Stimulated activated naive CD8-positive, alpha-beta T cell treated with anti-CD3 and anti-CD28 coated beads, Interleukin-15, Interleukin-2, amounts not matched to agents 100 U/mL and 50 U/mL, for 24 hours (primary cell): Measurements from ENCODE around the gene MORN1.
"Not testable (repeated sequence)": the region's sequence is repeated elsewhere in the genome, so short reads cannot be mapped to it uniquely, and the experiment has no call there.

Experiments used
- ATAC-seq: fragments of 150-1000 bp; cut with Tn5 transposase; one replicate; pipeline ENCODE4 v1.10.0; 2021
- DNase-seq: peaks from one replicate; pipeline ENCODE4 v3.0.0; 2021

MORN1 gene

DNA sequence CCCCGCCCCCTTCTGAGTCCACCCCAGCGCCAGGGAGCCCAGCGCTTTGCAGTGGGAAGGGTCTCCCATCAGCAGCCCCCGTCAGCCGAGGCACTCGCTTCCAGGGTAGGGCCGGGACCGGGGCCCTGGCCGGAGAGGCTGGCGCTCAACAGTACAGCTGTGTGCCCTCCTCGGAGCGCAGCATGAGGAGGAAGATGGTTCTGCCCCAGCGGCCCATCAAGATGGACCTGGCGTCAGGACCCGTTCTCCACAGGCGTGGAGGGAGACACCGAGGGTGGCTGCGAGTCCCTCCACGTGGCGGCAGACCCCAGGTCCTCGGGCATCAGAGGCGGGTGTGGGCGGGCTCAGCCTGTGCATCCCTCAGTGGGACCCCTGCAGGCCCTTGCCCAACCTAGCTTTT, 54.3 kb downstream of the MORN1 start:
- no peak for DNase-seq
- ATAC-seq, result no peak

DNA sequence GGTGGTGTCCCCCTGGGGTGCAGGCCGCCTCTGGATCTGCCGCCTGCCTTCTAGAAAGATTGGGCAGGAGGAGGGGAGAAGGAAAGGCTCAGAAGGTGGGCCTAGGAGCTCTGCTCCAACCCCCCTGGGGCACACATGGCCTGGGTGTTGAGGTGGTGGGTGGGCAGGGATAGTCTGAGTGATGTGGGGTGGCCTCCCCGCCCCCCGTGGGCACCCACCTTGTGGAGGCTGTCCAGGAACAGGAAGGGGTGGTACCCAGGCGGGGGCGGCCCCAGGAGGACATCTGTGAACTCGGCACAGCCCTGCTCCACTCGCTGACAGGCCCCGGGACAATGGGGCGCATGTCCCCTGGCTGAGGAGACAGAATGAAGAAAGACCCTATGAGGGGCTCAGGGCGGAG, 54.9 kb downstream of the MORN1 start:
- ATAC-seq, result peak; percentile 6

DNA sequence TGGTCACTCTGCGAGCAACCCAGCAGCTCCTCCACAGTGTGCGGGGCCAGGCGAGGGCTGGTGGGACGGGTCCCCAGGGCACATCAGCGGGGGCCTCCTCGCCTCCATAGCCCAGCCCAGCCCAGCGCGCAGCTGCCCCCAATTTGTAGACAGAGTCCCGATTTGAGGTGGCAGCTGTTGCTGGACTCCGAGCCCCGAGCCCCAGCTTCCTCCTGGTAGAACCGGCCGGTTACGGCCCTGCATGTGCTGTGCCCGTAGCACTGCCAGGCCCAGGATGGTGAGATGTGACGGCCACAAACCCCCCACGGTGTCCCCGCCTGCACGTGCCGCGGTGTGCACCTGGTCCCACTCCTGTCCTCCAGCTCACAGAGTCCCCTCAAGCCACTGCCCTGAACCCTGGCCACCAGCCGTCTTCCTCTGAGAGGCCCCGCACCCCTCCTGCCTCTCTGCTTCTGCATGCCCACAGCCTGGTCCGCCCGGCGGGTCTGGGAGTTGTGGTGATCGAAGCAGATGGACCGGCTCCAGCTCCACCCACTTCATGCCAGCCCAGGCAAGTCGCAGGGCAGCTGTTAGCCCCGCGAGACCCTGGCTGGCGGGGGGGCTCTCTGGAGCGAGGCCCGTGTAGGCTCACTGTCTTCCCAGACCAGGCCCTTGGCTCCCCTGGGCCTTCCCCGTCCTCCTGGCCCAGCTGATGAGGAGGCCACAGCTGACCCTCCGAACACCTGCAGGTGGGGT, 55.5 kb downstream of the MORN1 start:
- DNase-seq (no peak), ATAC-seq (no peak)

More for the DNA sequence above, 54.9 kb downstream of the MORN1 start:
- DNase-seq, result no peak

DNA sequence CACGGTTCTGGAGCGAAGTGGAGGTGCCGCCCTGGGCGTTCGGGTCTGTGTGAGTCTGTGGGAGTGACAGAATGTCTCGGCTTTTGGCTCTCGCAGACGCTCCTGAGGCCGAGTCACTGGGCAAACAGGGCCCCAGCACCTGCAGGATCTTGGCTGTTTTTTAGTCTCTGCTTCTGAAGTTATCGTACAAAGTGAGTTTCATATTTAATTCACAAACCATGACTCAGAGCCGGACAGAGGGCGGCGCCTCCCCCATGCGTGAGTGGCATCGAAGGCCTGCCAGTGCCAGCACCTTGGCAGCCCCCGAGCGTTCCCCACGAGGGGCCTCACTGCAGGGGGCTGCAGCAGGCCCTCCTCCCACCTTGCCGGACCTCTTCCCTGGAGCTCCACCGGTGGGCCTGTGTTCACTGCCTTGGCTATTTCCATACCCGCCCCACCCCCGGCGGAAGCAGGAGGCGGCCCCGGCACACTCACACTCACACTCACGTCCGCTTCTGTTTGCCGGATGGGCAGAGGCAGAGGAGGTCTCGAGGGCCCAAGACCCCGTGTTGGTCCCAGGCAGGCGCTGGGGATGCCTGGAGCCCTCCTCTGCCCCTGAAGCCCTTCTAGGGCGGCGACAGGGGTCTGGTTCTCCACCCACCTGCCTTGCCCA, 56.3 kb downstream of the MORN1 start:
- no peak for ATAC-seq

DNA sequence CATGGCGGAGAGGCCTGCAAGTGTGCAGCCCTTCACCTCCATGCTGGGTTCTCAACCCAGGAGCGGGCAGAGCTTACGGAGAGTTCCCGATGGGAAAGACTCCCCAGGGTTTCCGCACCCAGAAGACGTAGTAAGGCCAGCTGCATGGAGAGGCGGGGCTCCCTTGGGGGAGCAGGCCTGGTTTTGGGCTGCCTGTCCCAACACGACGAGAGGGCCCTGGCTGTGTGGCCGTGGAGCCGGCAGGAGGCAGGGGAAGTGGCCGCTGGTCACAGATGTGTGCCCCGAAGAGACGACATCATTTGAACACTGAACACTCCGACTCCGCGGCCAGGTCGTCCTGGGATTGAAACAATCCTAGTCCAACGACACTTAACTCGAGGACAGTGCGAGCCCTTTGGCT, 57.0 kb downstream of the MORN1 start:
- no peak for ATAC-seq
- no peak for DNase-seq

More for the DNA sequence above, 56.3 kb downstream of the MORN1 start:
- DNase-seq, result no peak

DNA sequence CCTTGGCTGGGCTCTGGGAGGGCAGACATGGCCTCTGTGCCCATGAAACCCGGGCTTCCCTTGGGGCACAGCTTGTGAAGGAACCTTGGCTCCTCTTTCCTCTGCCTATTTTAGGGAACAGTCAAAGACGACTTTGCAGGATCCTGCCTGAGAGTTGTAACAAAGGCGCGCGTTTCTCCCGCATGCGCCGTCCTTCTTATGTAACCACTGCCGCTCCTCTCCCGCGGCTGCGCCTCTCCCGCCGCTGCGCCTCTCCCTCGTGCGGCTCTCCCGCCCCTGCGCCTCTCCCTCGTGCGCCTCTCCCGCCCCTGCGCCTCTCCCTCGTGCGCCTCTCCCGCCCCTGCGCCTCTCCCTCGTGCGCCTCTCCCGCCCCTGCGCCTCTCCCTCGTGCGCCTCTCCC, 59.8 kb downstream of the MORN1 start:
- not testable (repeated sequence) for DNase-seq, ATAC-seq

DNA sequence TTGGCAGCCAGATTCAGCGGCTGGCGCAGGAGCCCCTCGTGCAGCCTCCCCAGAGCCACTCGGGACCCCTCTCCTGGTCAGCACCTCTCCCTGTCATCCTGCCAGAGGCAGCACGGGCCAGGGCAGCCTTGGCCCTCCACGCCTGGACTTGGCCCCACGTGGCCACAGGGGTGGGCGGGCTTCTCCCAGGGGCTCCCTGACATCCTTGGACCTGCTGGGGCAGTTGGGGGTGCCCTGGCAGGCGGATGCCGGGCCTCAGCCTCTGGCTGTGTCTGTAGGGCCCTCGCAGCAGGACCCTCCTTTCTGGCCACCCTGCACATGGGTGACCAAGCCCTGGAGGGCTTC, 60.2 kb downstream of the MORN1 start:
- ATAC-seq, result no peak
- DNase-seq, result no peak

DNA sequence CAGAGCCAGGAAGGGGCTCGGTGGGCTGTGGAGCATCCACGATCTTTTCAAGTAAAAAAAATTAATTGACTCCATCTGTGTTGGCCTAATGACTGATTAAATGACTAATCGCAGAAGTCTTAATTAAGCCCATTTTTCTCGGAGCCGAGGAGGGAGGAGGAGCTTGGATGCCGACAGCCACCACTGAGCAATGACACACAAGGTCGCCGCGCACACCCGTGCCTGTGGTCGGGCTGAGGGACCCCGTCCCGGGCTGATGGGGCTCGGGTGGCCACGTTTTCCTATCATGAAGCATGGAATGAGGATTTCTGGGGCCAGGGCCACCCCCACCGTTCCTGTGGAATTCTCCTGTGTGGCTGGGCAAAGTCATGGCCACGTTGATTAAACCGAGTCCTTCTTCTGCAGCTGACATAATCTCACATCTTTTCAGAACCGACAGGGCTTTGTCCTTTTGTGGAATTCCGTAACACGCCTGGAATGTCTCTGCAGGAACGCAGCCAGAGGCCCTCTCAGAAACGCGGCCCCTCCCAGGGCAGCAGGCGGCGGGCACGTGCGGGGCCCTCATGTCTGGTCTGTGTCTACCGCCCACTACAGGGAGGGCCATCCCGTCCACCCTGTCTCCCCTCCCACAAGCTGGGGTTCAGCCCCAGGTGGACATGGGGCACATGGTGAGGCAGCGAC, 60.7 kb downstream of the MORN1 start:
- ATAC-seq, result no peak
- DNase-seq, result no peak

DNA sequence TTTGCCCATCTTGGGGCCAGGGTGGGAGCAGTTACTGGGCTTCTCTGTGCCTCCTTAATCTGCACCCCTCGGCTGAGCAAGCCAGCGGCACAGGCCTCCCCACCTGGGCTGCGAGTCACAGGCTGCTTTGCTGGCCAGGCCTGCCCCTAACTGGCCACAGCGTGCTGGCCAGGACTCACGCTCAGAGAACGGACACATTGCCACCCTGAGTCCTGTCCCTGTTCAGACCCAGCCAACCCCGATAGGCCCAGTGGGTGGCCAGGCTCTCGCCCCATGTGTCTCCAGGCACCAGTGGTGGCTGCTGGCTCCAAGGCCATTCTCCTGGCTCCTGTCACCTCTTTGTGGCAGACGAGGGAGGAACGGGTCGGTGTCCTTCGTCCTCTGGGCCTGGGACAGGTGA, 61.3 kb downstream of the MORN1 start:
- no peak for DNase-seq
- ATAC-seq, result no peak

DNA sequence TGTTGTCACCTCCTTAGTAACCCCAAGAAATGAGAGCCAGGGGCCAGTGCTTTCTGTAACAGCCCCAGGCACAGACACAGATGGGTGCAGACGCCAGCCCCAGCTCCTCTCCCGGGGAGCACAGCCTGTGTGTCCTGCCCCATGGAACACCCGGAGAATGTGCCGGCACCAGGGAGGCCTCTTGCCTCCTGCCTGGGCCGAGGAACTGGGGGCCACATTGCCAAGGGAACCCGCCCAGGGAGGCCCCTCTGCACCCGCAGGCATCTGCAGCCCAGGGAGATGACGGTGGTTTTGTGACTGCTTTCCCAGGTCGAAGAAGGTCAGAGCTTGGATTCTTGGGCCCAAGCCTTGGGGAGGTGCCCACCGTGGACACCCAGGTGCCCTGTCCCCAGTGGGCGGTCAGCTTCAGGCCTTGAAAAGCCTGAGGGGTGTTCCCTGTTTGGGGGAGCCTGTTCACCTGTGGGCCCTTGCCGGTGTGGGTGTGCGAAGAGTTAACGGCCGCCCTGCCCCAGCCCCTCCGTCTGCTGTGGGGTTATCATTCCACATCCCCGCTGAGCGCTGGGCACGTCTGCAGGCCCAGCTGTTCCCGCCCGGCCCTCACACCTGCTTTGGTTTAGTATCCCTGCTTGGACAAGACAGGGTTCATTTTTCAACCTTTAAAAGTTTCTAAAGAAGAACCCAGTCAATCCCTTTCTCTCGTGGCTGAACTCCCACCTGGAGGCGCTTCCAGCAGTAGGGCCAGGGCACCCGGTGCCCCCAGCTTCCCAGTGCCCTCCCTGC, 62.5 kb downstream of the MORN1 start:
- DNase-seq, result no peak
- ATAC-seq, result no peak

DNA sequence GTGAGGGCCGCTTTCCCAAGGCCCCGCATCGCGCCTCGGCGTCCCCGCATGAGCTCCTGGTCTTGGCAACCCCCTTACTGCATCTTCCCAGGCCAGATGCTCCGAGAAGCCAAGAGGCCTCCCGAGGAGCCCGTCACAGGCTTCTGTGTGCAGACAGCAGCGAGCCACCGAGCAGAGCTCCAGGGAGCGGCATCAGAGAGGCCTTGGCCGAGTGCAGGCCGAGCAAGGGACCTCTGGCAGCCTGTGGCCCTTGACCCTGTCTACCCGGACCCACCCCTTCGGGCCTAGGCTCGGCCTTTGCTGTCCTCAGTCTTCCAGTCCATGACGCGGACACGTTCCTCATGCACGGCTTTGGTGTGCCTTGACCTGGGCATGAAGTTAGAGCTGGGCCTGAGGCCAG, 63.5 kb downstream of the MORN1 start:
- ATAC-seq, result no peak
- DNase-seq, result no peak

DNA sequence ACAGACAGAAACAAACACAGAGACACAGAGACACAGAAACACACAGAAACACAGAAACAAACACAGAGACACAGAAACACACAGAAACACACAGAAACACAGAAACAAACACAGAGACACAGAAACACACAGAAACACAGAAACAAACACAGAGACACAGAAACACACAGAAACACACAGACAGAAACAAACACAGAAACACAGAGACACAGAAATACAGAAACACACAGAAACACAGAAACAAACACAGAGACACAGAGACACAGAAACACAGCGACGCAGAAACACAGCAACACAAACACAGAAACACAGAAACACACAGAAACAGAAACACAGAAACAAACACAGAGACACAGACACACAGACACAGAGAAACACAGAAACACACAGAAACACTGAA, 64.2 kb downstream of the MORN1 start:
- DNase-seq, ATAC-seq: not testable (repeated sequence)

DNA sequence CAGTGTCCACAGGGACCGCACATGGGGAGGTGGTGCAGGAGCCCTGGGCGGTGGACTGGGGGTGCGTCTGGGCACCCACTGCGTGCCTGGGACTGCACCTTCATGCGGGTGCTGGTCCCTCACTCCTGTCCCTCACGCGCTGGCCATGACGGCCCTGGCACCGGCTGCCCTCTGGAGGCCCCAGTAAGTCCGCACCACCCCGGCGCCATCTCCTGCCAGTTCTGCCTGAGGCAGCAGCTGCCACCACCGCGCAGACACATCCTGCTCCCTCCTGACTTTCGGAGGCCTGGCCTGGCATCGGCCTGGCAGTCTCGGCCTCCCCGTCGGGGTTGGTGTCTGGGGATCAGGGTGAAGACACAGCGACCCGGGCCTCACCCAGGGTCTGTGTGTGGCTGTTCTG, 64.8 kb downstream of the MORN1 start:
- DNase-seq, result no peak
- no peak for ATAC-seq

DNA sequence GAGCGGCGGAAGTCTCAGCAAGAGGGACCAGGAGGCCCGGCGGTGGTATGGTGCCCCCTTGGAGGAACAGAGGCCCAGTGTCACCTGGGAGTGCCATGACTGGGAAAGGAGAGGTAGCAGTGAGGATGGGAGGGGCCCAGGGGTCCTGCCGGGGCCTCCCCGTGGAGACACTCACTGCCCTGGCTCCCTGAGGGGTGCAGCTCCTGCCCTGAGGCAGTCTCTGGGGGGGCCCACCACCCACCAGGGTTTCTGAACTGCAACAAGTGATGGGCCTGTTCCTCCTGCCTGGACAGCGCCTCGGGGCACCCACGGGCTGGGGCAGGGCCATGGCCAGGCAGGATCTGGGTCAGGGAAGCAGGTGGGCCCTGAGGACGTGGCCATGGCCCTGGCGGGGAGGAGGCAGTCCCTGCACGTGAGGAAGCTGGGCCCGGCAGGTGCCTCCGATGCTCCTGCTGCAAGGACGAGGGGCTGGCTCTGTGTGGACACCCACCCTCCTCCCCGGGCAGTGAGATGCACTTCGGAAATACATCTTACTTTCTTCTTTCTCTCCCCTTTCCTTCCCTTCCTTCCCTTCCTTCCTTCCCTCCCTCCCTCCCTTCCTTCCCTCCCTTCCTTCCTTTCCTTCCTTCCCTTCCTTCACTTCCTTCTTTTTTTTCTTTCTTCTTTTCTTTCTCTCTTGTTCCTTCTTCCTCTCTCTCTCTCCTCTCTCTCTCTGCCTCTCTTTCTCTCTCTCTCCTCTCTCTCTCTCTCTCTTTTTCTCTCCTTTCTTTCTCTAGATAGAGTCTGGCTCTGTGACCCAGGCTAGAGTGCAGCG, 66.6 kb downstream of the MORN1 start:
- ATAC-seq (peak; percentile 11), DNase-seq (no peak)

DNA sequence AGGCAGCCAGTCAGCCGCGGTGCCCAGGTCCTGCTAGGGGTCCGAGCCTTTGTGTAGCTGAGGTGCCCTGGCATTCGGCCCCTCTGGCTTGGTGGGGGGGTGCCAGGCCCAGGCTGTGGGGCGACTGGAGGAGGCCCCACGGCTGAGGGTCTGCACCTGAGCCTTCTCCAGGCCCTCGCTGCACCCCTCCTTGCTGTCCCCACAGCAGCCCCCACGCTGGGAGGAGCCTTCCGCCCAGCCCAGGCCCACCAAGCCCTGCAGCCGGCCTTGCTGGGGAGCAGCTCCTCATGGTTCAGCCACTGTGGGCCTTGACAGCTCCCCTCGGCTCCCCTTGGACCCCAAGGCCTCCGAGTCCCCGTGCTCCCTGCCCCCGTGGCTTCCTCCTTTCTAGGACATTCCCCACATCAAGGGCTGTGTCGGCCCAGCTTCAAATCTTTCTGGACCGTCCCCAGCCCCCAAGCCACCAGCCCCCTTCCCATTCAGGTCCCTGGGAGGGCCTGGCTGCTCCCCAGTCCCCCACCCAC, 67.8 kb downstream of the MORN1 start:
- ATAC-seq (no peak), DNase-seq (no peak)

DNA sequence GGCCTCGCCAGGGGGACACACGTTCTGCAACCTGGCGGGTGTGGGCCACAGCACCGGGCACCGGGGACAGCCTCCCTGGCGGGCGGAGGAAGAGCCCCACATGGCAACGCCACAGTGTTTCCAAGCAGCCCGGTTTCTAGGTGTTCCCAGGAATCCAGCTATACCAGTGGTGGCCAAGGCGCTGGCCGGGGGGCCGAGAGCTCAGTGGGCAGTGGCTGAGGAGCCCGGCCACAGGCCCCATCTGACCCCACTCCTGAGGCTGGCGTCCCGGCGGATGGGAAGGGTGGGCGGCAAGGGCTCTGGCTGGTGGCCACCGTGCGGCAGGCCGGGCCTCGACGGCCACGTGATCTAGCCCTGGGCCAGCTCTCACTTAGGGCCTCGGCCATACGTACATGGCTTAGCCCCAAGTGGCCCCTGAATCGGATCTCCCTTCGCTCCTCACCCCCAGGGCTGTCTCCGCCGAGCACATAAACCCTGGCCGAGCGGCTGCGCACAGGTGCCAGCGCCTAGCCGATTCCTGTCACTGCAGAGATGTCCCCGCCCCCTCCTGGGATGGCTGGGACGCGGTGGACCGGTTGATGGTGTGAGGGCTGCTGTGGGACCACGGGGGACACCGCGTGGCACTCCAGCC, 68.7 kb downstream of the MORN1 start:
- DNase-seq (no peak), ATAC-seq (no peak)

DNA sequence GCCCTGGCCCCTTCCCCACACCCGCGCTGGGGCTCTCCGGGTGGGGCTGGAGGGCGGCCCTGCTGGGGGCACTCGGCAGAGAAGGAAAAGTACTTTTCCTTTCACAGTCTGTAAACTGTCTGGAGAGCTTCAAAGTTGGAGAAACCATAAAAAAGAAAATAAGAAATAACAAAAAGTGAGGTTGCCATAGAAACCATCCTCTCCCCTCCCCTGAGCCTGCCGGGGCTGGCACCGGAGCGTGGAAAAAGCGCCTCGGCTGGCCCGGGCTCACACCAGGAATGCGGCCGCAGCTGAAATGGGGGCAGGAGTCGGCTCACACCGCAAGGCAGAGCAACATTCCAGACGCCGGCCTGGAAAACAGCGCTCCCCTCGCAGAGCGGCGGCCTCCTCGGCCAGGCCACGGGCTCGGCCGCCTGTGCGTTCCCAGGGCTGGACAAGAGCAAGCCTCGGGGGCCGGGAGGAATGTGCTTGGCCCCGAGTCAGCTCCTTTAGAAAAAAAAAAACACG, 69.2 kb downstream of the MORN1 start:
- ATAC-seq (no peak), DNase-seq (no peak)

DNA sequence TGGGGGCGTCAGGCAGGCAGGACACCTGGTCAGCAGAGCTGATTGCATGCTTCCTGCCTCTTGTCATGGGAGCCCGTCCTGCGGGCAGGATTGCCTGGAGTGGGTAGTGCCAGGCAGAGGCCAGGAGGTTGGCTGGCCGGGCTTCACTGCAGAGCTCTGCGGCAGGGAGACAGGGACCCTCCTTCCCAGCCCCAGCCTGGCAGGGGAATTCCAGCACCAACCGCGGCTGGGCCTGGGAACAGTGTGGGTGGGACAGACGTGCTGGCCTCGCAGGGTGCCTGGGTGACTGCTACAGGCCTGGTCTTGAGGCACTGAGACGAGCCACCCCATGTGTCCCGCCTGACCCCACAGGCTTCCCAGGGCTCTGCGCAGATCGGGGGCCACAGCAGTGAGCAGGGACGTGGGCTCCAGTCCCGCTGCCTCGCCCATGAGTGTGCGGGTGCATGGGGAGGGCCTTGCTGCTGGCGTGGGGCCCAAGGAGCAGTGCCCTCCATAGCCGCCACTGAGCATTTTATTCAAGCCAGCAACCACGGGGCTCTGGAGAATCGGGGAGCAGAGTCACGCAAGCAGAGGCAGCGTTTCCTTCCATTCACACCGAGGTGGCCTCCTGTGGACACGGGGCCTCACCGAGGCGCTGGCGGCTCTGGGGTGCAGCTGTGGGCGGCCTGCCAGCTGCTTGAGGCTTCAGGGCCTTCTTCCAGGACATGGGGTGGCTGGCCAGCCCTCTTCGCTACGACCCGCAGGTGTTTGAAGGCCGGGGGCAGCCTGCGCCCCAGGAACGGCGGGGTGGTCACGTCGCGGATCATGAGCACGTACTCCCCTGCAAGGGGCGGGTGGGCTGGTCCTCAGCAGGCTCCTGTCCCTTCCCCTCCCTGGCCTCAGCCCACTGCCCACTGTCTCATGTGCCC, 70.3 kb downstream of the MORN1 start:
- DNase-seq (no peak), ATAC-seq (no peak)

DNA sequence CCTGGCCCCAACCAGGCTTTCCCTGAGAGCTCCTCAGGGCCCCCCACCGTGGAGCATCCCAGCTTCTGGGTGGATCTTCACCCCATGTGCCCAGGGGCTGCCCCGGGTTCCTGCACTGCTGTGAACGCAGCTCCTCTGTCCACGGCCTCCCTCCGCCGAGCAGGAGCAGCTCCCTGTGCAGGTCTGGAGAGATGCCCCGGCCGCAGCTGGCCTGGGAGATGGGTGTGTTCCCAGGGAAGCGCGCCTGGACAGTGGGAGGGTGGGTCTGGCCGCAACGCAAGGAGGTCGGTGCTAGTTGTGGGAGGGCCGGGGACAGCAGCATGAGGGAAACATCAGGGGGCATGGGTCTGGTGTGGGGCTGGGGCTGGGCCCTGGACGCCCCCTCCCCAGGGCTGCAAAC, 71.3 kb downstream of the MORN1 start:
- ATAC-seq (no peak), DNase-seq (no peak)

DNA sequence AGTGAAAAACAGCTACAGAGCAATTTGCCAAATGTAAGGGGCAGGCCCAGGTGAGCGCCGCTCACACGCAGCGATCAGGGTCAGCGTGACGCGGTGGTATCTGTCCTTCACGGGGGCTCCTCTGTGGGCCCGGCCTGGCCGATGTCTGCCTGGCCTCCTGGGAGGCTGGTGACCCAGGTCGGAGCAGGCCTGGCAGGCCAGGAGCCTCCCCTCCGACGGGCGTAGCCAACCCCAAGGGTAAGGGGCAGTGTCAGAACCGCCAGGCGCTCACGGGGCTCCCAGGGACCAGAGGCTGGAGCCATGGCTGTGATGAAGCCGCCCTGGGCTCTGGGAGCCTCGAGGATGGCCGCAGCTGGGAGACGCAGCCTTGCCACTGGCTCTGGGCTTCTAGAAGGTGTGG, 72.1 kb downstream of the MORN1 start:
- DNase-seq (no peak), ATAC-seq (no peak)
